Measurements from ENCODE around the gene PARD3B.

PARD3B gene

GRCh38 chr2:205141381-205141780, 596.1 kb downstream of the PARD3B start:
- Histone ChIP-seq H3K4me3 (ENCODE audit: low read length) (no peak overlapping the region), H3K9me2 (replicated peaks; ENCODE audit: control insufficient read depth, low read length) (no peaks in the 10 kb centered on the region), H3K36me3 (ENCODE audit: control insufficient read depth, low read length) (no peaks in the 10 kb centered on the region), H3K9me3 (ENCODE audit: control insufficient read depth, insufficient read depth, low read length) (no peaks in the 10 kb centered on the region), H3K79me2 (ENCODE audit: control insufficient read depth, low read length) (no peaks in the 10 kb centered on the region), H3K27me3 (ENCODE audit: control insufficient read depth, low read length) (no peaks in the 10 kb centered on the region), H3K27ac (ENCODE audit: low read depth, low read length) (no peak overlapping the region), H3K4me1 (ENCODE audit: control insufficient read depth, low read length) (no peaks in the 10 kb centered on the region), H3F3A (ENCODE audit: control insufficient read depth, insufficient read depth) (no peaks in the 10 kb centered on the region), H4K20me1 (ENCODE audit: control insufficient read depth, insufficient read depth, low read depth, low read length) (no peaks in the 10 kb centered on the region), H3K4me2 (ENCODE audit: low read length) (no peak overlapping the region)
- no peak for TF ChIP-seq EZH2phosphoT487 (IDR thresholded peaks at IDR 0.05; ENCODE audit: borderline replicate concordance, low read length)
- TF ChIP-seq CTCF (IDR thresholded peaks at IDR 0.05; ENCODE audit: low read depth, low read length, poor library complexity, severe bottlenecking) = no peak

- H3K27me3 ChIP-seq (ENCODE audit: control insufficient read depth, low read length) = no peaks in the 10 kb centered on the region
- H3K27ac ChIP-seq (ENCODE audit: low read depth, low read length) = no peak overlapping the region
- H3K9me2 ChIP-seq (replicated peaks; ENCODE audit: control insufficient read depth, low read length) = no peaks in the 10 kb centered on the region
- H3K4me3 ChIP-seq (ENCODE audit: low read length) = no peak overlapping the region
- H4K20me1 ChIP-seq (ENCODE audit: control insufficient read depth, insufficient read depth, low read depth, low read length) = no peaks in the 10 kb centered on the region
- no peak for TF ChIP-seq EZH2phosphoT487 (IDR thresholded peaks at IDR 0.05; ENCODE audit: borderline replicate concordance, low read length)
- TF ChIP-seq CTCF (IDR thresholded peaks at IDR 0.05; ENCODE audit: low read depth, low read length, poor library complexity, severe bottlenecking) = no peak
- no peaks in the 10 kb centered on the region for H3K9me3 ChIP-seq (ENCODE audit: control insufficient read depth, insufficient read depth, low read length)
- H3K4me1 ChIP-seq (ENCODE audit: control insufficient read depth, low read length) = no peaks in the 10 kb centered on the region
- no peaks in the 10 kb centered on the region for H3K36me3 ChIP-seq (ENCODE audit: control insufficient read depth, low read length)
- H3K79me2 ChIP-seq (ENCODE audit: control insufficient read depth, low read length) = no peaks in the 10 kb centered on the region
- no peak overlapping the region for H3K4me2 ChIP-seq (ENCODE audit: low read length)
- no peaks in the 10 kb centered on the region for H3F3A ChIP-seq (ENCODE audit: control insufficient read depth, insufficient read depth)
These were observed 600.6 kb downstream of the PARD3B start for GRCh38 chr2:205145888-205146287.

DNA sequence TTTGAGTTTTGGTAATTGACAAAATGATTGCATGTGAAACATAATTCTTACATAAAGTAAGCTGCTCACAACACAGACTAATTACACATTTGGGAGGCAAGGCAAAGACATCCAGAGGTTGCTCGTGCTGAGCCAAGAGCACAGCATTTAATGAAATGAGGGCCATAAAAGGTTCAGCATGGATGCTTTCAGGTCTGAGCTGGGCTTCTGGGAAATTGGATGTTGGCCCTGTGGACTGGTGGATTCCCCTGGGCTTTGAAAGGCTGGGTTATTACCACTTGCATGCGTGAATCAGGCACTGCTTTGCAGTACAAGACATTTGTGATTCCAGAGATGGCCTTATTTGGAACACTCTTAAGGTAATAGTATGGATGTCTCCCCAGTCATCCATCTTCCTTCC, 603.5 kb downstream of the PARD3B start:
- Histone ChIP-seq H4K20me1 (ENCODE audit: control insufficient read depth, insufficient read depth, low read depth, low read length) (no peaks in the 10 kb centered on the region), H3K36me3 (ENCODE audit: control insufficient read depth, low read length) (no peaks in the 10 kb centered on the region), H3K9me3 (ENCODE audit: control insufficient read depth, insufficient read depth, low read length) (no peaks in the 10 kb centered on the region), H3K27ac (ENCODE audit: low read depth, low read length) (no peak overlapping the region), H3K4me1 (ENCODE audit: control insufficient read depth, low read length) (no peaks in the 10 kb centered on the region), H3K4me2 (ENCODE audit: low read length) (no peak overlapping the region), H3K4me3 (ENCODE audit: low read length) (no peak overlapping the region), H3K27me3 (ENCODE audit: control insufficient read depth, low read length) (no peaks in the 10 kb centered on the region), H3F3A (ENCODE audit: control insufficient read depth, insufficient read depth) (no peaks in the 10 kb centered on the region), H3K9me2 (replicated peaks; ENCODE audit: control insufficient read depth, low read length) (no peaks in the 10 kb centered on the region), H3K79me2 (ENCODE audit: control insufficient read depth, low read length) (no peaks in the 10 kb centered on the region)
- no peak for TF ChIP-seq CTCF (IDR thresholded peaks at IDR 0.05; ENCODE audit: low read depth, low read length, poor library complexity, severe bottlenecking)
- no peak for TF ChIP-seq EZH2phosphoT487 (IDR thresholded peaks at IDR 0.05; ENCODE audit: borderline replicate concordance, low read length)

DNA sequence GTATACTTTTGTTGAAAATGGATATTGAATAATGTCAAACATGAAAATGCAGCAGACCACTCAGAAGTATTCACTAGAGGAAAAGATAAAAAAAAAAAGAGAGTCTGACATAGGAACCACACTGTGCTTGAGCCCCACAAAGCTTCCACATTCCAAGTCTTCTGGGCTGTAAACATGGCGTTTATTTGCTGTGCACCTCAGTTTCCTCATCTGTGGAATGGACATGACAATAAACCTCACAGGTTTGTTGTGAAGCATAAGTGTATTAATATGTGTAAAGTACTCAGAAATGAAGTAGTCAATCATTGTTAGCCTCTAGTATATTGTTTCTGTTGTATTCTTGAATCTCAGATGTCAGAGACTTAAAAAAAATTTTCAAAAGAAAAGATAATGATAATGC, 611.2 kb downstream of the PARD3B start:
- H3K9me3 ChIP-seq (ENCODE audit: control insufficient read depth, insufficient read depth, low read length) = no peaks in the 10 kb centered on the region
- H3K27ac ChIP-seq (ENCODE audit: low read depth, low read length) = no peak overlapping the region
- H3K9me2 ChIP-seq (replicated peaks; ENCODE audit: control insufficient read depth, low read length) = no peaks in the 10 kb centered on the region
- TF ChIP-seq CTCF (IDR thresholded peaks at IDR 0.05; ENCODE audit: low read depth, low read length, poor library complexity, severe bottlenecking) (no peak), EZH2phosphoT487 (IDR thresholded peaks at IDR 0.05; ENCODE audit: borderline replicate concordance, low read length) (no peak)
- no peaks in the 10 kb centered on the region for H3K4me1 ChIP-seq (ENCODE audit: control insufficient read depth, low read length)
- no peak overlapping the region for H3K4me3 ChIP-seq (ENCODE audit: low read length)
- no peaks in the 10 kb centered on the region for H3K79me2 ChIP-seq (ENCODE audit: control insufficient read depth, low read length)
- no peaks in the 10 kb centered on the region for H3F3A ChIP-seq (ENCODE audit: control insufficient read depth, insufficient read depth)
- no peaks in the 10 kb centered on the region for H3K27me3 ChIP-seq (ENCODE audit: control insufficient read depth, low read length)
- H3K4me2 ChIP-seq (ENCODE audit: low read length) = no peak overlapping the region
- H3K36me3 ChIP-seq (ENCODE audit: control insufficient read depth, low read length) = no peaks in the 10 kb centered on the region
- H4K20me1 ChIP-seq (ENCODE audit: control insufficient read depth, insufficient read depth, low read depth, low read length) = no peaks in the 10 kb centered on the region
